IMR-90 (cell line): ENCODE measurements around the gene AIMP1. TPM values are rescaled to one million over a fixed set of nuclear protein-coding genes. Genes with fewer than 3 reads are reported as not detected.

Experiments used
- ATAC-seq: fragments of 200-7000 bp; cut with Tn5 transposase; 2 replicates; pipeline ENCODE4 v1.9.1; 2020; ENCODE audit warnings: low read depth, mild to moderate bottlenecking, moderate library complexity
- BruUV-seq: library from RNA; stranded (reverse); fragments of 400-500 nt; replicated peaks from 2 replicates; lab custom pipeline; 2021; lab: Mats Ljungman, UMichigan
- CTCF ChIA-PET: fragments of 300-600 bp; formaldehyde crosslinking; extraction: SDS; loops from one replicate; lab custom pipeline; 2021; ENCODE audit warnings: antibody characterized with exemption; lab: Yijun Ruan, JAX
- POLR2A ChIA-PET: fragments of 300-600 bp; sonication (Branson Sonifier 250); formaldehyde crosslinking; loops from one replicate; lab custom pipeline; 2022; ENCODE audit warnings: antibody characterized with exemption; ENCODE audit not compliant: unreplicated experiment; lab: Charles Lee
- DNase-seq: peaks from one replicate; pipeline ENCODE4 v3.0.0; 2013
- H2AFZ ChIP-seq: replicated peaks from 2 replicates; pipeline ENCODE3; 2013; ENCODE audit warnings: low read length, mild to moderate bottlenecking; ENCODE audit not compliant: poor library complexity
- H2AK5ac ChIP-seq: 2 replicates; pipeline ENCODE4 v1.6.1; 2013; ENCODE audit warnings: low read depth, low read length, inconsistent platforms
- H2AK9ac ChIP-seq: replicated peaks from 2 replicates; pipeline ENCODE3; 2013; ENCODE audit warnings: mild to moderate bottlenecking, low read depth, low read length, moderate library complexity; ENCODE audit not compliant: poor library complexity
- H2BK120ac ChIP-seq: 2 replicates; pipeline ENCODE4 v1.6.1; 2013; ENCODE audit warnings: low read depth, low read length, inconsistent platforms
- H2BK15ac ChIP-seq: 3 replicates; pipeline ENCODE4 v1.6.1; 2013; ENCODE audit warnings: low read depth, low read length, inconsistent platforms
- H2BK20ac ChIP-seq: 2 replicates; pipeline ENCODE4 v1.6.1; 2013; ENCODE audit warnings: low read depth, mild to moderate bottlenecking, inconsistent platforms, low read length, moderate library complexity
- H2BK5ac ChIP-seq: 2 replicates; pipeline ENCODE4 v1.6.1; 2013; ENCODE audit warnings: mild to moderate bottlenecking, low read depth, low read length, inconsistent platforms; ENCODE audit not compliant: poor library complexity, severe bottlenecking
- H3K14ac ChIP-seq: replicated peaks from 2 replicates; pipeline ENCODE4 v1.6.1; 2013; ENCODE audit warnings: low read depth, low read length, inconsistent platforms
- H3K18ac ChIP-seq: 2 replicates; pipeline ENCODE4 v1.6.1; 2013; ENCODE audit warnings: low read depth, low read length, control low read depth
- H3K23ac ChIP-seq: 2 replicates; pipeline ENCODE4 v1.6.1; 2013; ENCODE audit warnings: low read depth, low read length, inconsistent platforms
- H3K27ac ChIP-seq: 2 replicates; pipeline ENCODE4 v1.5.1; 2013; ENCODE audit warnings: mild to moderate bottlenecking, control low read depth, low read length; ENCODE audit not compliant: insufficient read depth
- H3K27me3 ChIP-seq: 2 replicates; pipeline ENCODE4 v1.6.1; 2013; ENCODE audit warnings: low read length; ENCODE audit not compliant: control insufficient read depth, insufficient read depth
- H3K36me3 ChIP-seq: 2 replicates; pipeline ENCODE4 v1.6.1; 2013; ENCODE audit warnings: low read length, mixed read lengths; ENCODE audit not compliant: control insufficient read depth, insufficient read depth
- H3K4ac ChIP-seq: 2 replicates; pipeline ENCODE4 v1.6.1; 2013; ENCODE audit warnings: low read depth, low read length, inconsistent platforms
- H3K4me1 ChIP-seq: 2 replicates; pipeline ENCODE4 v1.6.1; 2013; ENCODE audit warnings: low read length, mixed read lengths; ENCODE audit not compliant: control insufficient read depth, insufficient read depth
- H3K4me2 ChIP-seq: 2 replicates; pipeline ENCODE4 v1.6.1; 2013; ENCODE audit warnings: low read depth, mild to moderate bottlenecking, control low read depth, low read length, moderate library complexity
- H3K4me3 ChIP-seq: 2 replicates; pipeline ENCODE4 v1.5.1; 2013; ENCODE audit warnings: low read depth, mild to moderate bottlenecking, control low read depth, low read length, moderate library complexity; ENCODE audit not compliant: insufficient read depth
- H3K56ac ChIP-seq: 2 replicates; pipeline ENCODE4 v1.6.1; 2013; ENCODE audit warnings: low read length, inconsistent platforms; ENCODE audit not compliant: insufficient read depth; ENCODE audit errors: extremely low read depth
- H3K79me1 ChIP-seq, 2 experiments: 2 replicates each; pipeline ENCODE4 v1.6.1; 2013; ENCODE audit warnings: low read length in 2 of 2, inconsistent platforms in 1 of 2, low read depth in 1 of 2
- H3K9ac ChIP-seq: 2 replicates; pipeline ENCODE4 v1.6.1; 2013; ENCODE audit warnings: low read depth, low read length, control low read depth
- H3K9me1 ChIP-seq: 2 replicates; pipeline ENCODE4 v1.6.1; 2013; ENCODE audit warnings: low read length, inconsistent platforms; ENCODE audit not compliant: insufficient read depth
- H3K9me3 ChIP-seq: 2 replicates; pipeline ENCODE4 v1.6.1; 2013; ENCODE audit warnings: low read length; ENCODE audit not compliant: control insufficient read depth, insufficient read depth
- H4K20me1 ChIP-seq: 2 replicates; pipeline ENCODE4 v1.6.1; 2013; ENCODE audit warnings: low read length, inconsistent platforms; ENCODE audit not compliant: insufficient read depth
- H4K5ac ChIP-seq: 2 replicates; pipeline ENCODE4 v1.6.1; 2013; ENCODE audit warnings: mild to moderate bottlenecking, low read depth, low read length, control low read depth
- H4K8ac ChIP-seq, 2 experiments: 2 replicates each; pipeline ENCODE4 v1.6.1; 2013; ENCODE audit warnings: low read depth in 2 of 2, low read length in 2 of 2, control low read depth in 1 of 2, inconsistent platforms in 1 of 2
- H4K91ac ChIP-seq: 2 replicates; pipeline ENCODE4 v1.6.1; 2013; ENCODE audit warnings: low read depth, low read length, inconsistent platforms; ENCODE audit not compliant: insufficient read depth
- BHLHE40 ChIP-seq: fragments of 150-350 bp; IDR thresholded peaks from 2 replicates; pipeline ENCODE4 v1.6.1; 2016; ENCODE audit warnings: mild to moderate bottlenecking, low read depth, low read length
- CEBPB ChIP-seq: IDR thresholded peaks from 2 replicates; pipeline ENCODE4 v1.6.1; 2012; ENCODE audit warnings: low read depth, low read length, improper control_type of control experiment
- CHD1 ChIP-seq: IDR thresholded peaks from 2 replicates; pipeline ENCODE4 v1.6.1; 2012; ENCODE audit warnings: low read depth, low read length, improper control_type of control experiment
- CTCF ChIP-seq: conservative IDR thresholded peaks from 2 replicates; pipeline ENCODE4 v1.5.1; 2012; ENCODE audit warnings: mild to moderate bottlenecking, low read depth, low read length, improper control_type of control experiment
- FOS ChIP-seq: fragments of 150-350 bp; IDR thresholded peaks from 2 replicates; pipeline ENCODE4 v1.6.1; 2016; ENCODE audit warnings: low read depth, low read length
- MAFK ChIP-seq: IDR thresholded peaks from 2 replicates; pipeline ENCODE4 v1.6.1; 2012; ENCODE audit warnings: low read depth, low read length, improper control_type of control experiment
- MAZ ChIP-seq: IDR thresholded peaks from 2 replicates; pipeline ENCODE4 v1.6.1; 2012; ENCODE audit warnings: low read depth, mild to moderate bottlenecking, low read length, improper control_type of control experiment, moderate library complexity, borderline replicate concordance
- MXI1 ChIP-seq: IDR thresholded peaks from 2 replicates; pipeline ENCODE4 v1.6.1; 2012; ENCODE audit warnings: low read depth, mild to moderate bottlenecking, low read length, moderate library complexity, borderline replicate concordance
- NFE2L2 ChIP-seq: fragments of 150-350 bp; IDR thresholded peaks from 2 replicates; pipeline ENCODE4 v1.6.1; 2016; ENCODE audit warnings: low read depth, mild to moderate bottlenecking, low read length
- RAD21 ChIP-seq: IDR thresholded peaks from 2 replicates; pipeline ENCODE4 v1.6.1; 2012; ENCODE audit warnings: low read length, improper control_type of control experiment
- RCOR1 ChIP-seq: IDR thresholded peaks from 2 replicates; pipeline ENCODE4 v1.6.1; 2012; ENCODE audit warnings: mild to moderate bottlenecking, low read length, improper control_type of control experiment; ENCODE audit not compliant: insufficient replicate concordance
- RFX5 ChIP-seq: IDR thresholded peaks from 2 replicates; pipeline ENCODE4 v1.8.0; 2012; ENCODE audit warnings: low read depth, mild to moderate bottlenecking, low read length, moderate library complexity
- dilution Hi-C: fragments of 300-500 bp; cut with HindIII; formaldehyde crosslinking; loops from one replicate; pipeline ENCODE4 v1.14.3; 2018; ENCODE audit warnings: low sequenced_read_pairs; ENCODE audit not compliant: unreplicated experiment
- in situ Hi-C: fragments of 300-500 bp; cut with MboI; formaldehyde crosslinking; loops from 3 replicates; pipeline ENCODE4 v1.14.3; 2019; ENCODE audit warnings: low sequenced_read_pairs, inconsistent platforms, mixed read lengths
- intact Hi-C: fragments of 100-400 bp; cut with micrococcal nuclease; formaldehyde crosslinking; loops from 2 replicates; pipeline ENCODE4 v1.10.0; 2022
- polyA plus RNA-seq, 3 experiments: library from polyadenylated mRNA; depleted of rRNA; stranded (reverse); fragments of >200 nt; gene quantifications; 2 replicates each; pipeline ENCODE4 v1.2.3, GENCODE V29; 2012; ENCODE audit warnings: low replicate concordance in 1 of 3
- total RNA-seq: library from RNA; depleted of rRNA; stranded (reverse); fragments of >200 nt; gene quantifications from 2 replicates; pipeline ENCODE4 v1.2.3, GENCODE V29; 2012

The AIMP1 gene
- total and polyA plus RNA-seq, 2 of the 4 experiments (the other 2 are of a cell fraction), result 11.8 to 21.4 TPM

GRCh38 chr4:106287353-106287969 is 28.9 kb upstream of the AIMP1 start:
- H3K9me1 ChIP-seq, result peaks cover 6% of the 10 kb centered on the region; the same call in 1 of the 2 replicates
- peak overlapping the region; percentile 37 for H2BK5ac ChIP-seq
- H4K20me1 ChIP-seq, result no peaks in the 10 kb centered on the region; the same call in 1 of the 2 replicates
- no peaks in the 10 kb centered on the region for H3K27me3 ChIP-seq
- no peak overlapping the region for H2AK9ac ChIP-seq
- CTCF ChIA-PET, result no interaction called here
- H2BK15ac ChIP-seq, result no peak overlapping the region
- H3K23ac ChIP-seq, result no peak overlapping the region
- ATAC-seq, result peak; percentile 88
- H3K36me3 ChIP-seq, result peaks cover 3% of the 10 kb centered on the region
- TF ChIP-seq RCOR1 (peak; percentile 87), BHLHE40 (peak; percentile 82), CTCF (no peak), RAD21 (no peak), MAFK (peak; percentile 54; the same call in 1 of the 2 replicates), NFE2L2 (peak; percentile 79), CHD1 (no peak), FOS (peak; percentile 84), CEBPB (peak; percentile 99), RFX5 (no peak), MAZ (peak; percentile 96), MXI1 (0 out of 2 replicates have a peak, but pooled peaks have one; percentile 61)
- no peaks in the 10 kb centered on the region for H3K4me1 ChIP-seq
- no TSS peak for BruUV-seq
- POLR2A ChIA-PET, result interaction anchor here (0.6 kb wide), 1 partner anchor 21 kb away, joined by 4 read pairs; no protein-coding TSS in a partner anchor
- no peak overlapping the region for H3K4me3 ChIP-seq
- dilution Hi-C loops (no loop called here), in situ Hi-C loops (no loop called here), intact Hi-C loops (no loop called here)
- H4K5ac ChIP-seq, result no peak overlapping the region
- H3K27ac ChIP-seq, result no peak overlapping the region
- H3K4ac ChIP-seq, result no peak overlapping the region
- peak; percentile 95 for DNase-seq
- no peak overlapping the region for H3K14ac ChIP-seq
- no peak overlapping the region for H3K9ac ChIP-seq
- no peak overlapping the region for H4K8ac ChIP-seq
- H3K9me3 ChIP-seq, result no peaks in the 10 kb centered on the region
- no peak overlapping the region; the same call in 1 of the 2 replicates for H3K18ac ChIP-seq
- no peak overlapping the region for H2BK20ac ChIP-seq
- H3K56ac ChIP-seq, result no peak overlapping the region
- no peak overlapping the region for H2AFZ ChIP-seq
- no peak overlapping the region for H2AK5ac ChIP-seq
- H3K79me1 ChIP-seq, result peaks cover 10 to 11% of the 10 kb centered on the region in 2 experiments; a peak in 2 of 4 replicates
- H2BK120ac ChIP-seq, result no peak overlapping the region
- H4K91ac ChIP-seq, result no peak overlapping the region
- H3K4me2 ChIP-seq, result peak overlapping the region; percentile 0; the same call in 1 of the 2 replicates
